BLaER1 treated with 17β-estradiol and CSF1 and Interleukin-3, amounts not matched to agents 10 nM and 100 nM (cell line): ENCODE measurements around the gene SH3BP5.
A peak's percentile ranks its signal among the peaks of the same experiment; 100 is the strongest.

Experiments used
- H3K27ac ChIP-seq, 11 experiments: shearing (Covaris generic); formaldehyde crosslinking; 2 replicates each; pipeline ENCODE4 v1.8.1; 2022
- H3K27me3 ChIP-seq, 11 experiments: shearing (Covaris generic); formaldehyde crosslinking; 2 replicates each; pipeline ENCODE4 v1.8.1; 2022
- H3K36me3 ChIP-seq, 11 experiments: shearing (Covaris generic); formaldehyde crosslinking; 2 replicates each; pipeline ENCODE4 v1.8.1; 2022
- H3K4me1 ChIP-seq, 10 experiments: shearing (Covaris generic); formaldehyde crosslinking; 2 replicates each; pipeline ENCODE4 v1.8.1; 2022
- H3K4me2 ChIP-seq, 11 experiments: shearing (Covaris generic); formaldehyde crosslinking; 2 replicates each; pipeline ENCODE4 v1.8.1; 2022
- H3K4me3 ChIP-seq, 10 experiments: shearing (Covaris generic); formaldehyde crosslinking; 2 replicates each; pipeline ENCODE4 v1.8.1; 2022
- H3K9ac ChIP-seq, 11 experiments: shearing (Covaris generic); formaldehyde crosslinking; 2 replicates each; pipeline ENCODE4 v1.8.1; 2022
- H3K9me3 ChIP-seq, 11 experiments: shearing (Covaris generic); formaldehyde crosslinking; replicated peaks in 1 of 11; 2 replicates each; pipeline ENCODE4 v1.8.1; 2022
- H4K20me1 ChIP-seq, 11 experiments: shearing (Covaris generic); formaldehyde crosslinking; 2 replicates each; pipeline ENCODE4 v1.8.1; 2022
- Cebpa-rat ChIP-seq, 11 experiments: shearing (Covaris generic); IDR thresholded peaks; 2 replicates each; pipeline ENCODE4 v1.8.1; 2022

SH3BP5 gene

GRCh38 chr3:15292765-15293522, 39.4 kb downstream of the SH3BP5 start:
- H3K4me3 ChIP-seq: no peak overlapping the region
- no peak for TF ChIP-seq Cebpa-rat (IDR thresholded peaks at IDR 0.05)
- peaks cover 0 to 24% (median 0%) of the 10 kb centered on the region in 11 experiments; a peak in 7 of 22 replicates for H3K9me3 ChIP-seq
- H3K4me1 ChIP-seq: peaks cover 47 to 100% (median 88%) of the 10 kb centered on the region in 10 experiments
- no peaks in the 10 kb centered on the region; a peak in 1 of 22 replicates for H3K27me3 ChIP-seq
- H3K9ac ChIP-seq: peak overlapping the region in 5 of 11 experiments; percentile 3 to 49 (median 34); a peak in 7 of 22 replicates
- H3K27ac ChIP-seq: peak overlapping the region; percentile 0 to 87 (median 70); a peak in 19 of 22 replicates
- H3K4me2 ChIP-seq: peak overlapping the region; percentile 73 to 98 (median 88)
- H4K20me1 ChIP-seq: no peaks in the 10 kb centered on the region
- H3K36me3 ChIP-seq: peaks cover 0 to 9% (median 0%) of the 10 kb centered on the region in 11 experiments; a peak in 2 of 22 replicates

- TF ChIP-seq Cebpa-rat (IDR thresholded peaks at IDR 0.05): peak in 6 of 11 experiments; percentile 10 to 62 (median 40); a peak in 5 of 22 replicates
- Histone ChIP-seq H3K4me2 (peak overlapping the region; percentile 73 to 98 (median 88)), H3K27ac (peak overlapping the region; percentile 24 to 87 (median 71); a peak in 20 of 22 replicates)
Observed at GRCh38 chr3:15291589-15292541, 40.5 kb downstream of the SH3BP5 start.

GRCh38 chr3:15290736-15291135, 41.6 kb downstream of the SH3BP5 start:
- Histone ChIP-seq H4K20me1 (no peaks in the 10 kb centered on the region), H3K9ac (peak overlapping the region in 7 of 11 experiments; percentile 22 to 72 (median 55); a peak in 8 of 22 replicates), H3K27ac (peak overlapping the region in 10 of 11 experiments; percentile 24 to 87 (median 73); a peak in 18 of 22 replicates), H3K9me3 (peaks cover 0 to 8% (median 0%) of the 10 kb centered on the region in 11 experiments; a peak in 2 of 22 replicates), H3K4me1 (peaks cover 47 to 100% (median 94%) of the 10 kb centered on the region in 10 experiments), H3K4me2 (peak overlapping the region; percentile 73 to 98 (median 88)), H3K36me3 (peaks cover 0 to 15% (median 0%) of the 10 kb centered on the region in 11 experiments; a peak in 6 of 22 replicates), H3K27me3 (no peaks in the 10 kb centered on the region; a peak in 1 of 22 replicates), H3K4me3 (no peak overlapping the region; a peak in 1 of 20 replicates)
- TF ChIP-seq Cebpa-rat (IDR thresholded peaks at IDR 0.05): no peak

More at GRCh38 chr3:15291589-15292541, 40.5 kb downstream of the SH3BP5 start:
- peaks cover 0 to 18% (median 0%) of the 10 kb centered on the region in 11 experiments; a peak in 6 of 22 replicates for H3K9me3 ChIP-seq
- H3K27me3 ChIP-seq: no peaks in the 10 kb centered on the region; a peak in 1 of 22 replicates
- H3K4me3 ChIP-seq: peak overlapping the region in 3 of 10 experiments; percentile 19 to 38 (median 36); a peak in 5 of 20 replicates
- peaks cover 0 to 9% (median 0%) of the 10 kb centered on the region in 11 experiments; a peak in 1 of 22 replicates for H3K36me3 ChIP-seq
- peak overlapping the region in 10 of 11 experiments; percentile 22 to 72 (median 55); a peak in 17 of 22 replicates for H3K9ac ChIP-seq
- H3K4me1 ChIP-seq: peaks cover 47 to 100% (median 98%) of the 10 kb centered on the region in 10 experiments
- H4K20me1 ChIP-seq: no peaks in the 10 kb centered on the region

- peaks cover 0 to 6% (median 0%) of the 10 kb centered on the region in 11 experiments; a peak in 1 of 22 replicates for H3K9me3 ChIP-seq
- H3K27ac ChIP-seq: peak overlapping the region in 7 of 11 experiments; percentile 24 to 87 (median 70); a peak in 10 of 22 replicates
- H4K20me1 ChIP-seq: no peaks in the 10 kb centered on the region
- no peaks in the 10 kb centered on the region; a peak in 1 of 22 replicates for H3K27me3 ChIP-seq
- TF ChIP-seq Cebpa-rat (IDR thresholded peaks at IDR 0.05): no peak
- H3K4me3 ChIP-seq: no peak overlapping the region
- H3K9ac ChIP-seq: no peak overlapping the region
- peak overlapping the region; percentile 73 to 98 (median 88) for H3K4me2 ChIP-seq
- H3K4me1 ChIP-seq: peaks cover 46 to 100% (median 90%) of the 10 kb centered on the region in 10 experiments
- H3K36me3 ChIP-seq: peaks cover 0 to 14% (median 0%) of the 10 kb centered on the region in 11 experiments; a peak in 6 of 22 replicates
Observed at GRCh38 chr3:15289661-15290060, 42.7 kb downstream of the SH3BP5 start.

- Histone ChIP-seq H3K9me3 (0 out of 22 replicates have a peak, but pooled peaks cover 0 to 6% (median 0%) of the 10 kb centered on the region in 11 experiments), H3K27ac (peak overlapping the region in 4 of 11 experiments; percentile 0 to 65 (median 8); a peak in 4 of 22 replicates), H3K4me1 (peaks cover 52 to 100% (median 90%) of the 10 kb centered on the region in 10 experiments), H3K36me3 (peaks cover 0 to 12% (median 0%) of the 10 kb centered on the region in 11 experiments; a peak in 5 of 22 replicates), H4K20me1 (no peaks in the 10 kb centered on the region), H3K9ac (no peak overlapping the region), H3K4me2 (peak overlapping the region in 7 of 11 experiments; percentile 77 to 98 (median 89); a peak in 14 of 22 replicates), H3K4me3 (no peak overlapping the region), H3K27me3 (no peaks in the 10 kb centered on the region; a peak in 1 of 22 replicates)
- TF ChIP-seq Cebpa-rat (IDR thresholded peaks at IDR 0.05): no peak
Observed at GRCh38 chr3:15288331-15289035, 43.9 kb downstream of the SH3BP5 start.

- peaks cover 49 to 98% (median 86%) of the 10 kb centered on the region in 10 experiments for H3K4me1 ChIP-seq
- peak overlapping the region in 9 of 11 experiments; percentile 28 to 98 (median 88); a peak in 17 of 22 replicates for H3K4me2 ChIP-seq
- H3K9me3 ChIP-seq: 0 out of 22 replicates have a peak, but pooled peaks cover 0 to 6% (median 0%) of the 10 kb centered on the region in 11 experiments
- peak; percentile 67 to 95 (median 90) for TF ChIP-seq Cebpa-rat (IDR thresholded peaks at IDR 0.05)
- H3K27ac ChIP-seq: peak overlapping the region in 4 of 11 experiments; percentile 2 to 65 (median 17); a peak in 6 of 22 replicates
- H4K20me1 ChIP-seq: no peaks in the 10 kb centered on the region
- H3K36me3 ChIP-seq: peaks cover 0 to 12% (median 0%) of the 10 kb centered on the region in 11 experiments; a peak in 5 of 22 replicates
- no peak overlapping the region for H3K4me3 ChIP-seq
- H3K27me3 ChIP-seq: no peaks in the 10 kb centered on the region; a peak in 1 of 22 replicates
- peak overlapping the region in 2 of 11 experiments; percentile 10 to 25; a peak in 2 of 22 replicates for H3K9ac ChIP-seq
Observed at GRCh38 chr3:15287565-15288330, 44.6 kb downstream of the SH3BP5 start.

- Histone ChIP-seq H3K4me1 (peaks cover 32 to 81% (median 69%) of the 10 kb centered on the region in 10 experiments), H4K20me1 (no peaks in the 10 kb centered on the region), H3K27ac (0 out of 22 replicates have a peak overlapping the region, but pooled peaks of 1 of the 11 experiments have one; percentile 13), H3K36me3 (peaks cover 0 to 12% (median 0%) of the 10 kb centered on the region in 11 experiments; a peak in 5 of 22 replicates), H3K9me3 (0 out of 22 replicates have a peak, but pooled peaks cover 0 to 6% (median 0%) of the 10 kb centered on the region in 11 experiments), H3K4me2 (peak overlapping the region in 5 of 11 experiments; percentile 20 to 96 (median 88); a peak in 8 of 22 replicates), H3K27me3 (no peaks in the 10 kb centered on the region; a peak in 1 of 22 replicates), H3K9ac (no peak overlapping the region), H3K4me3 (no peak overlapping the region)
- TF ChIP-seq Cebpa-rat (IDR thresholded peaks at IDR 0.05): no peak
Observed at GRCh38 chr3:15286022-15286421, 46.4 kb downstream of the SH3BP5 start.
